Measurements from ENCODE around the gene ZNF639. TPM values are rescaled to one million over a fixed set of nuclear protein-coding genes. Genes with fewer than 3 reads are reported as not detected.

Gene ZNF639
- total and polyA plus RNA-seq, 2 of the 13 experiments (the other 11 are each of a cell fraction or from before 2014, with no cell fraction given) = 11.6 to 42.4 TPM

GRCh38 chr3:179323197-179324110 is 623 bp downstream of the ZNF639 start (continued):
- TF ChIP-seq PRDM10 (CRISPR knock-in tag; IDR thresholded peaks at IDR 0.05; ENCODE audit: low read depth) (no peak), BCL6 (CRISPR knock-in tag; IDR thresholded peaks at IDR 0.05) (peak; percentile 10; the same call in 1 of the 2 replicates), CTCF (CRISPR knock-in tag; IDR thresholded peaks at IDR 0.05) (peak; percentile 16; the same call in 1 of the 2 replicates), HOXA5 (CRISPR knock-in tag; IDR thresholded peaks at IDR 0.05) (peak; percentile 22; the same call in 1 of the 2 replicates), CSRNP2 (CRISPR knock-in tag; conservative IDR thresholded peaks at IDR 0.05; ENCODE audit: low read depth) (0 out of 2 replicates have a peak, but pooled peaks have one; percentile 41), ZNF746 (CRISPR knock-in tag; IDR thresholded peaks at IDR 0.05) (0 out of 2 replicates have a peak, but pooled peaks have one; percentile 33), ZNF329 (CRISPR knock-in tag; IDR thresholded peaks at IDR 0.05; ENCODE audit: low read depth) (peak; percentile 3; the same call in 1 of the 2 replicates), FOXO4 (CRISPR knock-in tag; conservative IDR thresholded peaks at IDR 0.05) (peak; percentile 95), DR1 (CRISPR knock-in tag; IDR thresholded peaks at IDR 0.05) (peak; percentile 33; the same call in 1 of the 2 replicates), ZNF687 (CRISPR knock-in tag; IDR thresholded peaks at IDR 0.05) (peak; percentile 31; the same call in 1 of the 2 replicates), FOXJ3 (CRISPR knock-in tag; IDR thresholded peaks at IDR 0.05; ENCODE audit: borderline replicate concordance) (peak; percentile 48; the same call in 1 of the 2 replicates), GABPA (IDR thresholded peaks at IDR 0.05; ENCODE audit: low read depth, low read length) (no peak), GABPA (CRISPR knock-in tag; IDR thresholded peaks at IDR 0.05; ENCODE audit: low read depth) (no peak), ZNF615 (CRISPR knock-in tag; IDR thresholded peaks at IDR 0.05; ENCODE audit: borderline replicate concordance) (no peak)
